ENCODE results near the gene PCSK2.
A peak's percentile ranks its signal among the peaks of the same experiment; 100 is the strongest.

The PCSK2 gene

DNA sequence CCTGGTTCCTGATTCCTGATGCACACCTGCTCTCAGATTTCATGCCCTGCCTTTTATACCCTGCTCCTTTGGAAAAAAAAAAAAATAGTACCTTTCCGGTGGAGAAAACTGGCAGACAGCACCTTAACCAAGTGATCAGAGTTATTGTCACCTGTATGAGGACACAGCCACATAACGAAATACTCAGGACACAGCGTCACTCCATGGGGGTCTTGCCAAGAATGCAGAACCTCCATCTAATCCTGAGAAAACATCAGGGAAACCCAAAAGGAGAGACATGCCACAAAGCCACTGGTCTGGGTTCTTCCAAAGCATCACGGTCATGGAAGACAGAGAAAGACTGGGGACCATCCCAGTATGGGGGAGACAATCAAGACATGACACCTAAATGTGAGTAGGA is 275.3 kb downstream of the PCSK2 start:
- Histone ChIP-seq H3K4me2 (ENCODE audit: low read length) (no peak overlapping the region), H3K4me3 (ENCODE audit: low read length) (no peak overlapping the region), H3K9me3 (replicated peaks; ENCODE audit: low read length) (no peaks in the 10 kb centered on the region), H3K27me3 (ENCODE audit: control insufficient read depth, insufficient read depth, low read length) (peaks cover 20% of the 10 kb centered on the region), H3K4me1 (ENCODE audit: control insufficient read depth, insufficient read depth, low read length) (peaks cover 30% of the 10 kb centered on the region), H3K36me3 (ENCODE audit: insufficient read depth, low read length) (no peaks in the 10 kb centered on the region), H3K9ac (ENCODE audit: low read depth, low read length) (no peak overlapping the region)

DNA sequence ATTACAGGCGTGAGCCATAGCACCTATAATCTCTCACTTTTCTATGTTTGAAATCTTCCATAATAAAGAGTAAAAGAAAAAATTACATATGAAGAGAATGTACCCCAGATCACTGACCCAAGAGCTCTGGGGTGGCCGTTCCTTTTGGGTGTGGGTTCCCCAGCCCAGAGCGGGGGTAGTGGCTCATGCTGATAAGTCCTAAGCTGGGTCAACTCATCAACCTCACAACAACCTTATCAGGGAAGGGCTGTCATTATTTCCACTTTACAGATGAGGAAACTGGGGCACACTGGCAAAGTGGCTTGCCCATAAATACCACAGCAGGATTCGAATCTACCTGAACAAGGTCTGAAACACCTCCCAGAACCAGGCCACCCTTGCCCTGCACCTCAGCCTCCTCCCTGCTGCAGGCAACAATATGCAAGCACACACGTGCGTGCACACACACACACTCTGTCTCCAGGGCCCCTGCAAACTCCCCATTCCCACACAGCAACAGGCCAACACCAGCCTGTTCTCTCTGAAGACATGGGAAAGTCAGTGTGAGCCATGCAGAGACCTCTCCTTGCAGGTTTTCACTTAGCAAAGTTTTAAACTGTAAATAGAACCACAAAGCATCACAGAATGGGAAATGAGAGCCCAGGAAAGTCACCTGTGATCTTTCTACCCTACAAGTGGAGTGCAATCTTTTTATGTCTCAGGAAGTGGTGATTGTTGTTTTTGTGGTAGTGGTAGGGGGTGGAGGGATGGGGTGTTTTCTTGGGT is 276.6 kb downstream of the PCSK2 start:
- Histone ChIP-seq H3K4me1 (ENCODE audit: control insufficient read depth, insufficient read depth, low read length) (peaks cover 30% of the 10 kb centered on the region), H3K9ac (ENCODE audit: low read depth, low read length) (no peak overlapping the region), H3K27me3 (ENCODE audit: control insufficient read depth, insufficient read depth, low read length) (peaks cover 14% of the 10 kb centered on the region), H3K36me3 (ENCODE audit: insufficient read depth, low read length) (no peaks in the 10 kb centered on the region), H3K4me3 (ENCODE audit: low read length) (no peak overlapping the region), H3K9me3 (replicated peaks; ENCODE audit: low read length) (no peaks in the 10 kb centered on the region), H3K4me2 (ENCODE audit: low read length) (no peak overlapping the region)

DNA sequence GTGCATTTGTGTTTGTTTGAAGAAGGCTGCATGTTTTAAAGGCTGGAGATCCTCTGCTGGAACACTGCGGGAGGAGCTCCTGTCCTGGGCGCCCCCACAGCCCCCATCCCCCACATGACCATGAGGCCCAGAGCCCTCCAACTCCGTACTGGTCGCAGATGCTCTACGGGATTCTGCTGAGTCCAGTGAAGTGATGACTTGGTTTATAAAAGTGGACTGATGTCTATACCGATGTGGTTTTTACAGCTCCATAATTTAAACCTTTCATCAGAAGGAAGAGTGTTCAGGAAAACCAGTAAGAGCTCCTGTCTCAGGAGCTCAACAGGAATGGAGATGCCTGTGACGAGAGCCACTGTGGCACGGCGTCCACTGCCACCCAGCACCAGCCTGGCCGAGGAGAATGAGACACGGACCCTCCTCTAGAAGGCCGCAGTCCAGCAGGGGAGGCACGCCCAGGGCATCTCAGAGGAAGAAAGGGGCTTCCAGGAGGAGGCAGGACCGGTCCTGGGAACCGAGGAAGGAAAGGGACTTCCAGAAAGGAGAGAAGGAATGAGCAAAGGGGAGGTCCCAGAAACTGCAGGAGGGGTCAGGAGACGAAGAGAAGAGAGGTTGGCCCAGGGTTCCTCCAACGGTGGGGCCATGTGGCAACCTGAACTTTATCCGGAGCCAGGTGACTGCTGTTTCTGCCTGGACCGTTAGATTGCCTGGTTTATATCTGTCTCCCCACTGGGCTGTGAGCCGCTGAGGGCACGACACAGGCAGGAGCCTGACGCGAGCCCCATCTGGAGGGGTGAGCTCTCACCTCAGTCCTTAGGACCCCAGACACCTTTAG is 277.4 kb downstream of the PCSK2 start:
- peaks cover 14% of the 10 kb centered on the region for H3K27me3 ChIP-seq (ENCODE audit: control insufficient read depth, insufficient read depth, low read length)
- peak overlapping the region; percentile 75 for H3K4me3 ChIP-seq (ENCODE audit: low read length)
- H3K4me2 ChIP-seq (ENCODE audit: low read length), result peak overlapping the region; percentile 96
- H3K9ac ChIP-seq (ENCODE audit: low read depth, low read length), result no peak overlapping the region
- H3K4me1 ChIP-seq (ENCODE audit: control insufficient read depth, insufficient read depth, low read length), result peaks cover 22% of the 10 kb centered on the region
- no peaks in the 10 kb centered on the region for H3K9me3 ChIP-seq (replicated peaks; ENCODE audit: low read length)
- no peaks in the 10 kb centered on the region for H3K36me3 ChIP-seq (ENCODE audit: insufficient read depth, low read length)

DNA sequence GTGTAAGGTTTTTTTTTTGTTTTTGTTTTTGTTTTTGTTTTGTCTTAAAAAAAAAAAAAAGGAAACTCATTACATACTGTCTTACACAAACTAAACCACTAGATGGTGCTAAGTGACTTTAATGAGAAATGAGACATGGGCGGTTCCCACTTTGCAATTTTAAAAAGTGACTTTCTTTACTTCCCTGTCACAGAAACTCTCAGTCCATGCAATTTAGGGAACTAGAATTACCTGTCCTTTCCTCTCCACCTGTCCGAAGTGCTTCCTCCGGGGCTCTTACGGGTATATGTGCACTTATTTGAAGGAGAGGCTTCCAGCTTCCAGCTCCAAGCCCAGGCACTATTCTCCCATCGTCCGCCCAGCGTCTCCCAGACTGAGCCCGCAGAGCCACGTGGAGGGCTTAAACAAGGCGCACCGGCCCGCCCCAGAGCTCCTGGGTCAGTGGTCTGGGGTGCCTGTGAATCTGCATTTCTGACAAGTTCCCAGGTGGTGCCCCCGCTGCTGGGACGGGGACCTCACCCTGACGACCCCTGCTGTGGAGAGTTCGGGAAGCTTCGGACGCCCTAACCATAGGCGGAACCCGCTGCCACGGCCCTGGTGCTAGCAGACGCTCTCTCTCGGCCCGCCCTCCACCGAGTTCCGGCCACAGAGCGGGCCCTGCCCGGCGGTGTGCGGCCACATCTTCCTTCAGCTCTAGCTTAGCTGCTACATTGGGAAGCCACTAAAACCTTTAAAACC is 278.2 kb downstream of the PCSK2 start:
- Histone ChIP-seq H3K4me3 (ENCODE audit: low read length) (peak overlapping the region; percentile 75), H3K4me2 (ENCODE audit: low read length) (peak overlapping the region; percentile 96), H3K9ac (ENCODE audit: low read depth, low read length) (peak overlapping the region; percentile 65), H3K36me3 (ENCODE audit: insufficient read depth, low read length) (no peaks in the 10 kb centered on the region), H3K4me1 (ENCODE audit: control insufficient read depth, insufficient read depth, low read length) (peaks cover 19% of the 10 kb centered on the region), H3K27me3 (ENCODE audit: control insufficient read depth, insufficient read depth, low read length) (peaks cover 19% of the 10 kb centered on the region), H3K9me3 (replicated peaks; ENCODE audit: low read length) (no peaks in the 10 kb centered on the region)

DNA sequence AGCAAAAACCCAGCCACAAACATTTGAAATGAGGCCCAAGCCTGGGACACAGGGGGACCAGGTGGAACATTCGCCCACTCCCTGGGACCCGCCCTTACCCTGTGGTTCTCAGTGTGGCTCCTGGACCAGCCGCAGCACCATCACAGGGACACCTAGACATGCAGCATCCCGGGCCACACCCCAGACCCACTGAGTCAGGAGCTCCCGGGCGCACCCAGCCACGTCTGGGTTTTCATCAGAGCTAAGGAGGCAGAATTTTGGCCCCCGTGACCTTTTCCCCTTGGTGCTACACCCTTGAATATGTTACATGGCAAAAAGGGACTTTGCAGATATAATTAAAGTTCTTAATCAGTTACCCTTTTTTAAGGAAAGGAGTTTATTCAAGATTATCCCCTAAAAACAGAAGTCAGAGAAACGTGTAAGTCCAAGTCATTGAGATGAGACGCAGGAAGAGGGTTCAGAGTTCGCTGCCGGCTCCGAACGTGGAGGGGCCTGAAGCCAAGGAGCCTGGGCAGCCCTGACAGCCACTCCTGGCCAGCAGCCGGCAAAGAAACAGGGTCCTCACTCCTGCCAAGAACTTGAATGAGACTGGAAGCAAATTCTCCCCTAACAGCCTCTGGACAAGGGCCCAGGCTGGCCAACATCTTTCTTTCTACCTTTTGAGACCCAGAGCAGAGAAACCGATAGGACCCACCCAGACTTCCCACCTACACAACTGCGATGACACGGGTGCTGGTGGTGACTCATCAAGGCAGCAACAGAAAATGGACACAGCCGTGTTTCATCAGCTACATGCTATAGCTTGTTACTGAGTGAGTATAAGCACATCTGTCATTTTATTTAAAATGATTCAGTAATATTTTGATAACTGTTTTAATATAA is 279.0 kb downstream of the PCSK2 start:
- Histone ChIP-seq H3K9ac (ENCODE audit: low read depth, low read length) (peak overlapping the region; percentile 65), H3K9me3 (replicated peaks; ENCODE audit: low read length) (no peaks in the 10 kb centered on the region), H3K27me3 (ENCODE audit: control insufficient read depth, insufficient read depth, low read length) (peaks cover 21% of the 10 kb centered on the region), H3K4me2 (ENCODE audit: low read length) (peak overlapping the region; percentile 96), H3K36me3 (ENCODE audit: insufficient read depth, low read length) (no peaks in the 10 kb centered on the region), H3K4me3 (ENCODE audit: low read length) (peak overlapping the region; percentile 75), H3K4me1 (ENCODE audit: control insufficient read depth, insufficient read depth, low read length) (peaks cover 19% of the 10 kb centered on the region)

DNA sequence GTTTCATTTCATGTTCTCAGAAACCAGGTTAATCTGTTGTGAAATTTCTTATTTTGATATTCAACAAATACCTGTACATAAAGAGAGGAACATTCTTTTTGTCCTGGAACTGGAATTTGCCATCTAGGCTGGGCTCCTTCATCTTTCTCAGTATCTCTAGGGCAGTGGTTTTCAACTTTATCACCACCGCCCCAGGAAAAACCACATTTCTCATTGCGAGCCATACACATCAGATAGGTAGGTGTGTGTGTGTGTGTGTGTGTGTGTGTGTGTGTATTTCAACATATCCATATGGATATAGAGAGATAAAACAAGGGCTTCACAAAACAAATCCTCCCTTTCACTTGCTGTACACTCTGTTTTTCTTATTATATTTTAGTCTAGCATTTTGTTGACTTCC is 280.2 kb downstream of the PCSK2 start:
- Histone ChIP-seq H3K27me3 (ENCODE audit: control insufficient read depth, insufficient read depth, low read length) (peaks cover 15% of the 10 kb centered on the region), H3K4me1 (ENCODE audit: control insufficient read depth, insufficient read depth, low read length) (peaks cover 19% of the 10 kb centered on the region), H3K9me3 (replicated peaks; ENCODE audit: low read length) (no peaks in the 10 kb centered on the region), H3K9ac (ENCODE audit: low read depth, low read length) (no peak overlapping the region), H3K4me3 (ENCODE audit: low read length) (no peak overlapping the region), H3K4me2 (ENCODE audit: low read length) (no peak overlapping the region), H3K36me3 (ENCODE audit: insufficient read depth, low read length) (no peaks in the 10 kb centered on the region)

DNA sequence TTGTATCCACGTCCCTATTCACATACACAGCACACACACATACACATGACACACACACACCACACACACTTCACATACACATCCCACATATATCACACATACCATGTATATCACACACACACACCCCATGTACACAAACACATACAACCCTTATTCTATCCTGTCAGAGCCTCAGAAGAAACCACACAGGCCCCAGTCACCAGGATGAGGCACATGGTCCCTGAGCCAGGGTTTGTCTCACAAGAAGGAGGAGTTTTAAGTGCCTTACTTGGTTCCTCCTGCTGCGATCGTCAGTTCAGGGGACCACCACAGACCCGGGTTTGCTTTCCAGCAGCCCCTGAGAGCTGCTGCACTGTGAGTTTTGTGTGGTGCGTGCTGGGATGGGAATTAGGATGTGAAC is 280.7 kb downstream of the PCSK2 start:
- Histone ChIP-seq H3K36me3 (ENCODE audit: insufficient read depth, low read length) (no peaks in the 10 kb centered on the region), H3K9ac (ENCODE audit: low read depth, low read length) (no peak overlapping the region), H3K27me3 (ENCODE audit: control insufficient read depth, insufficient read depth, low read length) (peaks cover 12% of the 10 kb centered on the region), H3K4me1 (ENCODE audit: control insufficient read depth, insufficient read depth, low read length) (peaks cover 19% of the 10 kb centered on the region), H3K4me3 (ENCODE audit: low read length) (no peak overlapping the region), H3K4me2 (ENCODE audit: low read length) (no peak overlapping the region), H3K9me3 (replicated peaks; ENCODE audit: low read length) (no peaks in the 10 kb centered on the region)

DNA sequence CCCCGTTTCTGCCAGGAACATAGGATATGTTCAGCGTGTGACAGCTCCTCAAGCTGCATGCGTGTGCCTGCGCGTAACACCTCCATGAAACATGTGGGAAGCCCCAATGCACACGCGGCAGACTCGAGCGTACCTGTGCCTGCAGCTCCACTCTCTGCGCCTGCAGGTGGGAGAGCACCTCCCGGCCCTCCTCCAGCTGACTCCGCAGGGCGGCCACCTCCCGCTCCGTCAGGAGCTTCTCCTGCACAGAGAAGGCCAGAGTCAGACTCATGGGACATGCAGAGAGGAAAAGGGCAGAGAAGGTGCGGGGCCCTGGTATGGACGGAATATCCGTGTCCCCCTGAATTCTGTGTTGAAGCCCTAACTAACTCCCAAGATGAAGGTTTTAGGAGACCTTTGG is 281.9 kb downstream of the PCSK2 start:
- Histone ChIP-seq H3K4me2 (ENCODE audit: low read length) (no peak overlapping the region), H3K4me3 (ENCODE audit: low read length) (no peak overlapping the region), H3K9ac (ENCODE audit: low read depth, low read length) (no peak overlapping the region), H3K36me3 (ENCODE audit: insufficient read depth, low read length) (no peaks in the 10 kb centered on the region), H3K4me1 (ENCODE audit: control insufficient read depth, insufficient read depth, low read length) (peaks cover 19% of the 10 kb centered on the region), H3K27me3 (ENCODE audit: control insufficient read depth, insufficient read depth, low read length) (peaks cover 9% of the 10 kb centered on the region), H3K9me3 (replicated peaks; ENCODE audit: low read length) (no peaks in the 10 kb centered on the region)

DNA sequence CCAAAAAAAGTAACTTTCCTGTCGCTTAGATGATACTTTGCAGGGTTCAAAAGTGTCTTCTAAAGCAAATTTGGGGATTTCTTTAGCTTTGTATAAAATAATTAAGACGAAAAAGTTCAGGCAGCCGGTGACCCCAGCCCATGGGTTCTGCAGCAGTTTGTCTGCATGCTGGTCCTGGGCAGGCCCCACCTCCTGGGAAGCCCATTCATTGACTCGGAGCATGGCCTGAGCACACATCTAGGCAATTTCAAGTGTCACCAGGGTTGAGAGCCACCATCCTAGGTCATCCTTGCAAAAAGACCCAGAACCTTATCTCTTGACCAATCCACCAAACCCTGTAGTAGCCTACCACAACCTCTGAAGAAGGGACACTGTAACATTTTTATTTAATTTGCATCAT is 283.7 kb downstream of the PCSK2 start:
- no peaks in the 10 kb centered on the region for H3K36me3 ChIP-seq (ENCODE audit: insufficient read depth, low read length)
- H3K4me1 ChIP-seq (ENCODE audit: control insufficient read depth, insufficient read depth, low read length), result peaks cover 9% of the 10 kb centered on the region
- no peaks in the 10 kb centered on the region for H3K9me3 ChIP-seq (replicated peaks; ENCODE audit: low read length)
- no peak overlapping the region for H3K9ac ChIP-seq (ENCODE audit: low read depth, low read length)
- no peak overlapping the region for H3K4me2 ChIP-seq (ENCODE audit: low read length)
- H3K27me3 ChIP-seq (ENCODE audit: control insufficient read depth, insufficient read depth, low read length), result peaks cover 21% of the 10 kb centered on the region
- H3K4me3 ChIP-seq (ENCODE audit: low read length), result no peak overlapping the region

DNA sequence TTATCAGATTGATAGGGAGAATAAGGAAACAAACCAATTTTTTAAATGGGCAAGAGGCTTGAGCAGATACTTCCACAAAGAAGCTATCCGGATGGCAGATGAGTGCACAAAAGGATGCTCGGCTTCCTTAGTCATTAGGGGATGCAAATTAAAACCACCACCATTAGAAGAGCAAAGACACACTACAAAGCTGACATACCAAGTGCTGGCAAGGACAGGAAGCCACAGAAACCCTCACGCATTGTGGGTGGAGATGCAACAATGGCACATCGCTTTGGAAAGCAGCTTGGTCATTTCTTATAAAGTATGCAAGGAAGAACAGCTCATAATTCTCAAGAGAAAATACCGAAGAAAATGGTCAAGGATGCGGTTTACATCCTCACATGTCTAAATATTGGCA is 284.6 kb downstream of the PCSK2 start:
- no peak overlapping the region for H3K4me3 ChIP-seq (ENCODE audit: low read length)
- no peaks in the 10 kb centered on the region for H3K9me3 ChIP-seq (replicated peaks; ENCODE audit: low read length)
- no peak overlapping the region for H3K4me2 ChIP-seq (ENCODE audit: low read length)
- peaks cover 22% of the 10 kb centered on the region for H3K27me3 ChIP-seq (ENCODE audit: control insufficient read depth, insufficient read depth, low read length)
- H3K9ac ChIP-seq (ENCODE audit: low read depth, low read length), result no peak overlapping the region
- H3K4me1 ChIP-seq (ENCODE audit: control insufficient read depth, insufficient read depth, low read length), result peaks cover under 1% of the 10 kb centered on the region
- no peaks in the 10 kb centered on the region for H3K36me3 ChIP-seq (ENCODE audit: insufficient read depth, low read length)

DNA sequence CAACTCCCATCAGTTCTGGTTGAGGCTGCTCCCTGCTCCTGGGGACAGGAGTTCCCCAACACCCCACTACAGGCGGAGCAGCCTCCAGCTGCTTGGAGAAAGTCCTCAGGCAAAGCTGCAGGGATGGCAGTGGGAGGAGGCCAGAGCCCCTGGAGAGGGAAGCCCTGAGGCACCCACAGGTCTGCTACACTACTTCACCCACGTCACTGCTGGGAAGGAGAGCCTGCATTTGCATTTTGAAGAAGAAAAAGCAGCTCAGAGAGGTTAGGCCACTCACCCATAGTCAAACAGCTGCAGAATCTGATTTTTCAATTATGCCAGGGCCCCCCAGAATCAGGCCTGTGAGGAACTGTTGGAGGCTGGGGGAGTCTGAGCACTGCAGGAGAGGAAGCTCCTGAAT is 287.1 kb downstream of the PCSK2 start:
- no peak overlapping the region for H3K4me2 ChIP-seq (ENCODE audit: low read length)
- no peaks in the 10 kb centered on the region for H3K36me3 ChIP-seq (ENCODE audit: insufficient read depth, low read length)
- H3K27me3 ChIP-seq (ENCODE audit: control insufficient read depth, insufficient read depth, low read length), result peaks cover 22% of the 10 kb centered on the region

More for the DNA sequence above, 287.1 kb downstream of the PCSK2 start:
- Histone ChIP-seq H3K9ac (ENCODE audit: low read depth, low read length) (no peak overlapping the region), H3K4me1 (ENCODE audit: control insufficient read depth, insufficient read depth, low read length) (no peaks in the 10 kb centered on the region), H3K9me3 (replicated peaks; ENCODE audit: low read length) (no peaks in the 10 kb centered on the region), H3K4me3 (ENCODE audit: low read length) (no peak overlapping the region)
